NOMO-1 treated with dmso at 0.1 percent for 144 hours (cell line): ENCODE measurements around the gene RALY.
"Not testable (repeated sequence)": the region's sequence is repeated elsewhere in the genome, so short reads cannot be mapped to it uniquely, and the experiment has no call there.

Experiments
- DNase-seq: peaks from one replicate; lab custom pipeline; 2025; ENCODE audit not compliant: unreplicated experiment; lab: John Stamatoyannopoulos, UW

RALY gene

GRCh38 chr20:34132491-34132890, 138.8 kb downstream of the RALY start:
- DNase-seq = not testable (repeated sequence)

GRCh38 chr20:34132943-34133342, 139.2 kb downstream of the RALY start:
- not testable (repeated sequence) for DNase-seq

- DNase-seq = not testable (repeated sequence)
Observed at GRCh38 chr20:34133365-34133860, 139.7 kb downstream of the RALY start.
